Measurements from ENCODE around the gene PHF14.

PHF14 gene

GRCh38 chr7:11082121-11082520 is 108.4 kb downstream of the PHF14 start:
- in situ Hi-C loops (cut with HindIII; ENCODE audit: low sequenced_read_pairs), result no loop called here

GRCh38 chr7:11082552-11083213 is 109.0 kb downstream of the PHF14 start:
- in situ Hi-C loops (cut with HindIII; ENCODE audit: low sequenced_read_pairs), result no loop called here

GRCh38 chr7:11083214-11083568 is 109.5 kb downstream of the PHF14 start:
- in situ Hi-C loops (cut with HindIII; ENCODE audit: low sequenced_read_pairs), result no loop called here

- in situ Hi-C loops (cut with HindIII; ENCODE audit: low sequenced_read_pairs), result no loop called here
These were observed 130.9 kb downstream of the PHF14 start for GRCh38 chr7:11104578-11104977.

GRCh38 chr7:11109659-11110058 is 136.0 kb downstream of the PHF14 start:
- in situ Hi-C loops (cut with HindIII; ENCODE audit: low sequenced_read_pairs), result no loop called here

GRCh38 chr7:11120068-11120664 is 146.5 kb downstream of the PHF14 start:
- in situ Hi-C loops (cut with HindIII; ENCODE audit: low sequenced_read_pairs), result no loop called here

- in situ Hi-C loops (cut with HindIII; ENCODE audit: low sequenced_read_pairs), result no loop called here
These were observed 147.1 kb downstream of the PHF14 start for GRCh38 chr7:11120675-11121220.

- in situ Hi-C loops (cut with HindIII; ENCODE audit: low sequenced_read_pairs), result no loop called here
These were observed 151.3 kb downstream of the PHF14 start for GRCh38 chr7:11124856-11125559.

- in situ Hi-C loops (cut with HindIII; ENCODE audit: low sequenced_read_pairs), result no loop called here
These were observed 153.6 kb downstream of the PHF14 start for GRCh38 chr7:11127114-11127785.

GRCh38 chr7:11127988-11128387 is 154.3 kb downstream of the PHF14 start:
- in situ Hi-C loops (cut with HindIII; ENCODE audit: low sequenced_read_pairs), result no loop called here

GRCh38 chr7:11128498-11128897 is 154.8 kb downstream of the PHF14 start:
- in situ Hi-C loops (cut with HindIII; ENCODE audit: low sequenced_read_pairs), result no loop called here

GRCh38 chr7:11130012-11130411 is 156.3 kb downstream of the PHF14 start:
- in situ Hi-C loops (cut with HindIII; ENCODE audit: low sequenced_read_pairs), result no loop called here

- in situ Hi-C loops (cut with HindIII; ENCODE audit: low sequenced_read_pairs), result no loop called here
These were observed 156.9 kb downstream of the PHF14 start for GRCh38 chr7:11130601-11131000.

GRCh38 chr7:11133436-11133959 is 159.8 kb downstream of the PHF14 start:
- in situ Hi-C loops (cut with HindIII; ENCODE audit: low sequenced_read_pairs), result no loop called here

- in situ Hi-C loops (cut with HindIII; ENCODE audit: low sequenced_read_pairs), result no loop called here
These were observed 161.9 kb downstream of the PHF14 start for GRCh38 chr7:11135573-11135972.

GRCh38 chr7:11141541-11141940 is 167.9 kb downstream of the PHF14 start:
- in situ Hi-C loops (cut with HindIII; ENCODE audit: low sequenced_read_pairs), result no loop called here

GRCh38 chr7:11153694-11154093 is 180.0 kb downstream of the PHF14 start:
- in situ Hi-C loops (cut with HindIII; ENCODE audit: low sequenced_read_pairs), result no loop called here

- in situ Hi-C loops (cut with HindIII; ENCODE audit: low sequenced_read_pairs), result no loop called here
These were observed 182.2 kb downstream of the PHF14 start for GRCh38 chr7:11155883-11156282.

GRCh38 chr7:11161499-11161898 is 187.8 kb downstream of the PHF14 start:
- in situ Hi-C loops (cut with HindIII; ENCODE audit: low sequenced_read_pairs), result no loop called here

- in situ Hi-C loops (cut with HindIII; ENCODE audit: low sequenced_read_pairs), result no loop called here
These were observed 189.5 kb downstream of the PHF14 start for GRCh38 chr7:11163220-11163619.

- in situ Hi-C loops (cut with HindIII; ENCODE audit: low sequenced_read_pairs), result no loop called here
These were observed 192.4 kb downstream of the PHF14 start for GRCh38 chr7:11166051-11166450.

Data from endothelial cell of hepatic sinusoid (primary cell).